Activated naive CD4-positive, alpha-beta T cell treated with anti-CD3 and anti-CD28 coated beads, Interleukin-2, amount 10 ng/mL, durations not matched to agents 7 days and 5 days (primary cell): ENCODE data around the gene SPOPL.

Experiments
- CTCF ChIA-PET: fragments of 350-600 bp; sonication (Branson Sonifier 250); formaldehyde crosslinking; loops from one replicate; lab custom pipeline; 2021; ENCODE audit warnings: antibody characterized with exemption; lab: Charles Lee
- DNase-seq: peaks from one replicate; pipeline ENCODE4 v3.0.0-alpha.2; 2020
- H3K27ac Mint-ChIP-seq: one replicate; pipeline ENCODE4 v1.8.0; 2021; ENCODE audit warnings: mild to moderate bottlenecking, moderate library complexity, mixed read lengths
- H3K27me3 Mint-ChIP-seq: one replicate; pipeline ENCODE4 v1.8.0; 2021; ENCODE audit warnings: mild to moderate bottlenecking, mixed read lengths
- H3K36me3 Mint-ChIP-seq: one replicate; pipeline ENCODE4 v1.8.0; 2021; ENCODE audit warnings: mixed read lengths
- H3K4me1 Mint-ChIP-seq: one replicate; pipeline ENCODE4 v1.8.0; 2021; ENCODE audit warnings: mixed read lengths
- H3K4me3 Mint-ChIP-seq: one replicate; pipeline ENCODE4 v1.8.0; 2021; ENCODE audit warnings: mild to moderate bottlenecking, moderate library complexity, mixed read lengths
- H3K9me3 Mint-ChIP-seq: one replicate; pipeline ENCODE4 v1.8.0; 2021; ENCODE audit warnings: mixed read lengths

SPOPL gene

DNA sequence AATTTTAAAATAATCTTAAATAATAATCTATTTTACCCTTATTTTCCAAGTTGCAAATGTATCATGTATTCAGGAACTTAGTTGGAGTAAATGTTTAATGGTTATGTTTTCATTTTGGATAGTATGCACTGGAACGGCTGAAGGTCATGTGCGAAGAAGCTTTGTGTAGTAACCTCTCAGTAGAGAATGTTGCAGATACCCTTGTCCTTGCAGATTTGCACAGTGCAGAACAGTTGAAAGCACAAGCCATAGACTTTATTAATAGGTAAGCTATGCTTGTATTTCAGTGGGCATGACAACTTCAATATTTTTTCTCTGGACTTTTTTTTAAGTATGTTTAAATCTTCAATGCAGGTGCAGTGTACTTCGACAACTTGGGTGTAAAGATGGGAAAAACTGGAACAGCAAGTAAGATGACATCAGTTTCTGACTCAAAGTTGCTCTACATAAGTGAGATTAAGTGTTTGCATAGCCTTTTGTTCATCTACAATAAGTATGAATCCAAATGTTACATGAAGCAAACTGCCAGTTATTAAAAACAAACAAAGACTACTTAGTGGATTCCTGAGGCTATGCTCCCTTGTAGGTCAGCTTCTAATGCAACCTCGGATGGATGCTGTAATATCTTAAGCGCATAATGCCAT, 63.1 kb downstream of the SPOPL start:
- Mint-ChIP-seq H3K4me1 (no peaks in the 10 kb centered on the region), H3K4me3 (no peak overlapping the region), H3K27ac (no peak overlapping the region), H3K9me3 (no peaks in the 10 kb centered on the region), H3K27me3 (no peaks in the 10 kb centered on the region), H3K36me3 (peaks cover 21% of the 10 kb centered on the region)
- CTCF ChIA-PET: no interaction called here
- DNase-seq: no peak

DNA sequence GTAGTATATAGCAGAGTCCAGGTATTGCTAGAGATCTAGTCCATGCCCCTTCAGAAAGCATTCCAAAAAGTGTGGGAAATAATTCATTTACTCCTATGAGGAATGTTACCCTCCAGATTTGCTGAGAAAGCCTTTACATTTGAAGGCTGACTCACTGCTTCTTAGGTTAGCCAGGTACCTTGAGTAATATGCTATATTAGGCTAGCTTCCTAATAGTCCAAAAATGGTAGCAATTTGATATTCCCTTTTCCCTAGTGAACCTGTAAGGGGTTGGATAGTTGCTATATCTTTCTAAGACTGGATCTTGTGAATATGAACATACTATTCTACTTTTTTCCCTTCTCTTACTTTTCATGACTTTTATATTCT, 63.6 kb downstream of the SPOPL start:
- CTCF ChIA-PET: no interaction called here
- Mint-ChIP-seq H3K9me3 (no peaks in the 10 kb centered on the region), H3K4me3 (no peak overlapping the region), H3K36me3 (peaks cover 18% of the 10 kb centered on the region), H3K27ac (no peak overlapping the region), H3K27me3 (no peaks in the 10 kb centered on the region), H3K4me1 (no peaks in the 10 kb centered on the region)
- no peak for DNase-seq

DNA sequence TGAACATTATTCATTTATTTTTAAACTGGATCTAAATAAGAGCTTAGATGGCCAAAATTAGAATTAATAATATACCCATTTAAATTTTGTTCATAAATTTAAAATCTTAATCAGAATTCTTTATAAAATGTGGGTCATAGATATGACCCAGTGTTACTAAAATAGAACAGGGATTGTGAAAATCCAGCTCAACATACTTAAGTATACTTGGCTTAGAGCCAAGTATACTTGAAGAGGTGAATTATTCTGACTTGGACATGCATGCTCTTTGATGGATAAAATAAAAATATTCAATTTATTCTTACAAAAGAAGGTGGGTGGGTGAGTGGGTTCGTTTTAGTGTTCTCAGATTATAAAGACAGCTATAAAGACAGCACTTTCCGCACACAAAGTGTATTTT, 70.7 kb downstream of the SPOPL start:
- Mint-ChIP-seq H3K27me3 (no peaks in the 10 kb centered on the region), H3K36me3 (peaks cover 22% of the 10 kb centered on the region), H3K27ac (no peak overlapping the region), H3K4me3 (no peak overlapping the region), H3K9me3 (no peaks in the 10 kb centered on the region), H3K4me1 (no peaks in the 10 kb centered on the region)
- DNase-seq: no peak
- CTCF ChIA-PET: no interaction called here

DNA sequence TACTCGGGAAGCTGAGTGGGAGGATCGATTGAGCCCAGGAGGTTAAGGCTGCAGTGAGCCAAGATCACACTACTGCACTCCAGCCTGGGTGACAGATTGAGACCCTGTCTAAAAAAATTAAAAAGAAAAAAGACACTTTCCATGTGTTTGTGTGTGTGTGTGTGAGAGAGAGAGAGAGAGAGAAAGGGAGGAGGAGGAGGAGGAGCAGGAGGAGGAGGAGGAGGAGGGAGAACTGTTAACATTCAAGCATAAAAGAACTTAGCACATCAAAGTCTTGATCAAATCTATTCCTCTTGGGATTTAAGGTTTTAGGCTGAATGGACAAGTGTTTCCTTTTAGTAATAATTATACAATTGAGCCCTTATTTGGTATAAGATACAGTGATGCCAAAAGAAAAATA, 75.5 kb downstream of the SPOPL start:
- no peaks in the 10 kb centered on the region for H3K4me1 Mint-ChIP-seq
- H3K27ac Mint-ChIP-seq: no peak overlapping the region
- H3K27me3 Mint-ChIP-seq: no peaks in the 10 kb centered on the region
- CTCF ChIA-PET: no interaction called here
- no peak for DNase-seq
- H3K9me3 Mint-ChIP-seq: no peaks in the 10 kb centered on the region
- H3K4me3 Mint-ChIP-seq: no peak overlapping the region
- H3K36me3 Mint-ChIP-seq: peaks cover 19% of the 10 kb centered on the region

DNA sequence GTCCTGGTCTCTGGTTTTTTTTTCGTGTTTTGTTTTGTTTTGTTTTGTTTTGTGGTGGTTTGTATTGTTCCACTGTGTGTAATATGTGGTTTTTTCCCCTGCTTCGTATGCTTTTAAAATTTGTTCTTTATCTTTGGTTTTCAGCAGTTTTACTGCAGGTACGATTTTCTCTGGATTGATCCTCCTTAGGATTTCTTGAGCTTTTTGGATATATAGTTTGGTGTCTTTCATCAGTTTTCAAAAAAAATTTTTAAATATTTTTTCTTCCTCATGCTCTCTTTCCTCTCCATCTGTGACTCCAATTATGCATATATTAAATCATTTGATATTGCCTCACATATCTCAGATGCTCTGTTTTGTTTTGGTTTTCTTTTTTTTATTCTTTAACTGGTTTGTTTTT, 78.0 kb downstream of the SPOPL start:
- DNase-seq: no peak
- H3K9me3 Mint-ChIP-seq: no peaks in the 10 kb centered on the region
- H3K4me3 Mint-ChIP-seq: no peak overlapping the region
- H3K27ac Mint-ChIP-seq: no peak overlapping the region
- H3K27me3 Mint-ChIP-seq: no peaks in the 10 kb centered on the region
- peaks cover 12% of the 10 kb centered on the region for H3K36me3 Mint-ChIP-seq
- H3K4me1 Mint-ChIP-seq: no peaks in the 10 kb centered on the region
- CTCF ChIA-PET: no interaction called here

DNA sequence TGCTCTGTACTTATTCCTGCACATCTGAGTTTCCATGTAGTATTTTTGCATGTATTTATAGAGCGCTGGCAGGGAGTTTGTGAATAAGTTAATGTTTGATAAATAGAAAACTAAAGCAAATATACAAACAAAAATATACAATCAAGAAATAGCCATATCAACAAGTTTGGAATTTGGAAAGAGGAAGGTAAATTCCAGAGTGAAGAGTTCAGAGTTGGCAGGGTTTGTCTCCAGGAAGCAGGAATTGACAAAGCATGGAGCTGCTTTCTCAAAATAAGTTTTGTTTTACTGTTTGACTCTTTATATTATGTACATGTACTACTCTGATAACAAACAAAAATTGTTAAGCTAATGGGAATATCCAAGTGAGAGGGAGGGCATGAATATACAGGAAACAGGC, 80.3 kb downstream of the SPOPL start:
- H3K27me3 Mint-ChIP-seq: no peaks in the 10 kb centered on the region
- H3K36me3 Mint-ChIP-seq: peaks cover 8% of the 10 kb centered on the region
- H3K4me3 Mint-ChIP-seq: no peak overlapping the region
- CTCF ChIA-PET: no interaction called here
- H3K4me1 Mint-ChIP-seq: no peaks in the 10 kb centered on the region
- no peak for DNase-seq
- no peaks in the 10 kb centered on the region for H3K9me3 Mint-ChIP-seq
- H3K27ac Mint-ChIP-seq: no peak overlapping the region

DNA sequence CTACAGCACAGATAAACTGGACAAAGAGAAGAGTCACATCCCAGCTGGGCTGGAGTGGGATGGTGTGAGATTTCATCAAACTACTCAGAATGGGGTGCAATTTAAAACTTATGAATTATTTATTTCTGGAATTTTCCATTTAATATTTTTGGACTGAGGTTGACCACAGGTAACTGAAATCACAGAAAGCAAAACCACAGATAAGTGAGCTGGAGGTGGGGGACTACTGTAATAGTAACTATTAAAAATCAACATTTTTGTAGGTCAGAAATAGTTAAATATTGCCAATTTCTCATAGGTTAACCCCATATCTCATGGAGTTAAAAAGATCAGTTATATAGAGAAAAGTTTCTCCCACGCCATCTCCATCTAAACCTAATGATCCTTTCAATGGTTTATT, 88.1 kb downstream of the SPOPL start:
- no peaks in the 10 kb centered on the region for H3K4me1 Mint-ChIP-seq
- no peaks in the 10 kb centered on the region for H3K36me3 Mint-ChIP-seq

DNA sequence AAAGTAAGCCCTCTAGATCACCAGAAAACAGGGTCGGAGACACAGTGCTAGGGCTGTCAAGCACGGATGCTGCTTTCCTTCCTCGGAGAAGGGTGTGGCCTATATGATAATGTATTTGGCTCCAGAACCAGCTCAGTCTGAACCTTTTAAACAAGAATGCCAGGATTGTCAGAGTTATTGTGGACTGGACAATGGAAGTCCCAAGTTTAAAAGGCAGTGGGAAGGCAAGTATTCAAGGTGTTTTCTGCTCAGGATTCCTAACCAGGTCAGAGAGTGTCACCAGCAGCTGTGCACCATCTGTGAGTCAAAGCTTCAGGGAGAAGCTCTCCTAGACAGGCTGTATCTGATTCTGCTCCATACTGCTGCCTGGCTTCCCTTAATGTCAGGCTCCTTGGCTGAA, 94.8 kb downstream of the SPOPL start:
- H3K4me3 Mint-ChIP-seq: no peak overlapping the region
- no peaks in the 10 kb centered on the region for H3K27me3 Mint-ChIP-seq
- H3K4me1 Mint-ChIP-seq: no peaks in the 10 kb centered on the region
- DNase-seq: no peak
- H3K9me3 Mint-ChIP-seq: no peaks in the 10 kb centered on the region
- CTCF ChIA-PET: interaction anchor here (1.0 kb wide), 1 partner anchor 95 kb away, joined by 4 read pairs; no protein-coding TSS in a partner anchor
- no peaks in the 10 kb centered on the region for H3K36me3 Mint-ChIP-seq
- no peak overlapping the region for H3K27ac Mint-ChIP-seq

More for the DNA sequence above, 88.1 kb downstream of the SPOPL start:
- no peaks in the 10 kb centered on the region for H3K9me3 Mint-ChIP-seq
- no peak overlapping the region for H3K27ac Mint-ChIP-seq
- no peak overlapping the region for H3K4me3 Mint-ChIP-seq
- CTCF ChIA-PET: no interaction called here
- no peak for DNase-seq
- no peaks in the 10 kb centered on the region for H3K27me3 Mint-ChIP-seq

DNA sequence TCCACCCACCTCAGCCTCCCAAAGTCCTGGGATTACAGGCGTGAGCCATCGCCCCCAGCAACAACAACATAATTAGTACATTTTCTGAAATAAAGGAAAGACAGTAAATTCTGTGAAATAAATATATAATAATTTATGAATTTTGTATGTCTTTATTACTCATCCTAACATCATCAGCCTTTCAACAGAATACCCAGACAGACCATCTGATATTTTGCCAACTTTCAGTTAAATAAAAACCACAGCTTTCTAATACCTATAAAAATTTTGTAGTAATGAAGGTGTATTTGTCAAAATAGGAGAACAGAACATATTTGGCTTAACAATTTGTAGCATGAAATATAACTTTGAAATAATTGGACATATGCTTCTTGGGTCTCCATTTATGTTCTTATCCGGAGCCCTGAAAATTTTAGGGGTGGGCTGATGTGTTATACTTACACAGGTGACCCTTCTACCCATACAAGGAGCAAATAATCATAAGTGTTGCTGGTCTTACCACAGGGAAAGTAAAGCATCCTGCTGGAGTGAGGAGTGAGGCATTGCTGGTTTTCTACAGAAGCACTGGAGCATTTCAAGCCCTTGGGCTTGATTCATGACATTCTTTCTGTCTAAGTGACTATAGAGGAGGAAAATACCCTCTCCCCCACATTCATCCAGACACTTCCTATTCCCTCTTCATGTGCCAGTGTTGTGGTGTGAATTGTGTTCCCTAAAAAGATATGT, 99.3 kb downstream of the SPOPL start:
- CTCF ChIA-PET: no interaction called here
- H3K4me3 Mint-ChIP-seq: no peak overlapping the region
- no peaks in the 10 kb centered on the region for H3K9me3 Mint-ChIP-seq
- no peaks in the 10 kb centered on the region for H3K4me1 Mint-ChIP-seq
- DNase-seq: no peak
- H3K36me3 Mint-ChIP-seq: no peaks in the 10 kb centered on the region
- H3K27me3 Mint-ChIP-seq: no peaks in the 10 kb centered on the region
- no peak overlapping the region for H3K27ac Mint-ChIP-seq

DNA sequence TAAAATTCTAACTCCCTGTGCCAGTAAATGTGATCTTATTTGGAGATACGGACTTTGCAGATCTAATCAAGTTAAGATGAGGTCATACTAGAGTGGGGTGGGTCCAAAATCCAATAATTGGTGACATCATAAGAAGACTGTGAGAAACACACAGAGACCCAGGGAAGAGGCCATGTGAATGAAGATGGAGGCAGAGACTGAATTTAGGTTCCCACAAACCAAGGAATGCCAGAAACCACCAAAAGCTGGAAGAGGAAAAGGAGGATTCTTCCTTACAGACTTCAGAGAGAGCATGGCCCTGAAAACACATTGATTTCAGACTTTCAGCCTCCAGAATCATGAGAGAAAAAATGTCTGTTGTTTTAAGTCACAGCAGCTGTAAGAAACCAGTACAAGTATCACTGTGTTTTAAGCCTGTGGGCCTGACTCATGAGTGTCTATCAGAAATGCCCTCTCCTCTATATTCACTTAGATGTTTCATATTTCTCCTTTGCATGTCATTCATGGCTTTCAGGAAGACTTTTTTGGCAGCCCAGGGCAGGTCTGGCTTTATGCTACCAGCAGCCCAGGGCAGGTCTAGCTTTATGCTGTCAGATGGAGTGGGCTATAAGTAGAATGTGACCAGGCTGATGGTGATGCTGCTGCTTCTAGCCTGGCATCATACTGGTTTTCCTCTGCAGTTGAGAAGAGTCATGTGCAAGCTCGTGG, 100.0 kb downstream of the SPOPL start:
- Mint-ChIP-seq H3K27ac (no peak overlapping the region), H3K36me3 (no peaks in the 10 kb centered on the region), H3K4me1 (no peaks in the 10 kb centered on the region), H3K9me3 (no peaks in the 10 kb centered on the region), H3K4me3 (no peak overlapping the region), H3K27me3 (no peaks in the 10 kb centered on the region)
- CTCF ChIA-PET: no interaction called here
- DNase-seq: no peak

DNA sequence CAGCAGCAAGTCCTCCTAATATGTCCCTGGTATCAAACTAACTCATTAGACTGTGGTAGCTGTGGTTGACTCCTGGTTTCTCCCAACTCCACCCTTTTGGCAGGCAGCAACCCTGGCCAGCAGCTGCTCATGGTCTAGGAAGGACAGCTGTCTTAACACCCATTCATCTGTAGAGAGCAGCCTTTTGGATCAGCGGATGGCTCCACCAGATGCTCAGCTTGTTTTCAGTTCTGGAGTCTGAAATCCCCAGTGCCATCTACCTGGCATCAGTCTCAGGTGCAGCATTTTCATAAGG, 100.5 kb downstream of the SPOPL start:
- CTCF ChIA-PET: no interaction called here
- Mint-ChIP-seq H3K36me3 (no peaks in the 10 kb centered on the region), H3K27ac (no peak overlapping the region), H3K4me1 (no peaks in the 10 kb centered on the region), H3K9me3 (no peaks in the 10 kb centered on the region), H3K27me3 (no peaks in the 10 kb centered on the region), H3K4me3 (no peak overlapping the region)
- DNase-seq: no peak

DNA sequence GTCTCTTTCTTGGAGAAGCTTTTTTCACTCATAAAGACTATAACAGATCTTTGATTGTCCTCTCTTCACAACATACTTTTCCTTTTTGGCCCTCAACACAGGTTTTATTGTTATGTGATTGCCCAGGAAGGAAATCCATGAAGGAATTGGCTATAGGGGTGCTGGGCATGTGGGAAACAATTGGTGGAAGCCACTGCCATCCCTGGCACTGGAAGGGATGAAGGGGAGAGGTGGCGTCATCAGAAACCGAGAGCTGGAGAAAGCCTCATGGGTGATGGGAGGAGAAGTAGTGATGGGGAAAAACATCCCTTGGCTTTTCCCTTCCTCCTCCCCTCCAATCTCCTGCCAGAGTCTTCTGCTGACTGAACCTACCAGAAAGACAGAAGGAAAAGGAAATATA, 106.2 kb downstream of the SPOPL start:
- CTCF ChIA-PET: no interaction called here
- DNase-seq: no peak
- H3K4me3 Mint-ChIP-seq: no peak overlapping the region
- H3K9me3 Mint-ChIP-seq: no peaks in the 10 kb centered on the region
- no peaks in the 10 kb centered on the region for H3K27me3 Mint-ChIP-seq
- H3K27ac Mint-ChIP-seq: no peak overlapping the region
- no peaks in the 10 kb centered on the region for H3K4me1 Mint-ChIP-seq
- H3K36me3 Mint-ChIP-seq: no peaks in the 10 kb centered on the region

DNA sequence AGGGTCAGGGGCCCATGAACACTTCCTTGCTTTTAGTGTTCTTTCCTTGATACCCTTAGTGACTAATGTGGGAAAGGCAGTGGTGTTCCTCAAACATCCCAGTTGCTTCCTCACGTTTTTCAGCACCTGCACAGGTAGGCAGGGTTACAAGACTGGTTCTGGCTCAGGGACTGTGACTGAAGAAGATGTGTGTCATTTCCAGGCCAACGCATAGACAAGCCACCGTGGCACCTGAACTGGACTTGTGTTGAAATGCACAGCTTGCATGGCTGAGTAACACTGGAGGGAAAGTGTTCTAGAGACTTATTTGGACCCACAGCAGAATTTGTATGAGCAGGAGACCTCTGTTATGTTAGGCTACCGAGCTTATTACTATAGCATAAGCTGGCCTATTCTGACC, 107.9 kb downstream of the SPOPL start:
- Mint-ChIP-seq H3K4me1 (no peaks in the 10 kb centered on the region), H3K36me3 (no peaks in the 10 kb centered on the region), H3K27me3 (peaks cover 4% of the 10 kb centered on the region), H3K9me3 (no peaks in the 10 kb centered on the region), H3K4me3 (no peak overlapping the region), H3K27ac (no peak overlapping the region)
- no peak for DNase-seq
- CTCF ChIA-PET: no interaction called here

DNA sequence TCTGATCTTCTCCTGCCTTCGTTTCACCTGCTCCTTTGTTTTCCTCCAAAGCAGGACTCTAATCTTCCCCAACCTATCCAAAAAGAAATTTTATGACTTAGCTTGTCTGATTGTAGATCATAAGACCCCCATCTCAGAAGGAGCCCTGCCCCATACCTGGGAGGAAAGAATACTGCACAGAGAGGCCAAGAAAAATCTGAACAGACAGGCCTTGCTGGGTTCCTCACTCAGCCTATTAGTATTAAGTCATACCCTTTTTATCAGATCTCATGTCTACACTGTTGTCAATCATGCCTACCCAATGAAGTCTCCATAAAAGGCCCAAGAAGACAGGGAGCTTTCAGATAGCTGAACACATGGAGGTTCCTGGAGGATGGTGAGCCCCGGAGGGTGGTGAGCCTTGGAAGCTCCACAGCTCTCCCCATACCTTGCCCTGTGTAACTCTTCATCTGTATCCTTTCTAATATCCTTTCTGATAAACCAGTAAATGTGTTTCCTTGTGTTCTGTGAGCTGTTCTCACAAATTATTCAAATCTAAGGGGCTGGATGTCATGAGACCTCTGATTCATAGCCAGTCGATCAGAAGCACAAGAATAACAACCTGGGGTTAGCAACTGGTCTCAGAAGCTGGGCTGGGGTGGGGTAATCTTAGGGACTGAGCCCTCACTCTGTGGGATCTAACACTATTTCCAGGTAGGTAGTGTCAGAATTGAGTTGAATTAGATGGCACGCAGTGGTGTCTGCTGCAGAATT, 108.8 kb downstream of the SPOPL start:
- CTCF ChIA-PET: no interaction called here
- no peaks in the 10 kb centered on the region for H3K4me1 Mint-ChIP-seq
- DNase-seq: no peak
- peaks cover 4% of the 10 kb centered on the region for H3K27me3 Mint-ChIP-seq
- no peak overlapping the region for H3K27ac Mint-ChIP-seq
- H3K4me3 Mint-ChIP-seq: no peak overlapping the region
- H3K36me3 Mint-ChIP-seq: no peaks in the 10 kb centered on the region
- H3K9me3 Mint-ChIP-seq: no peaks in the 10 kb centered on the region
